Measurements from ENCODE around the gene PCGF3. TPM values are rescaled to one million over a fixed set of nuclear protein-coding genes. Genes with fewer than 3 reads are reported as not detected.
"Not testable (repeated sequence)": the region's sequence is repeated elsewhere in the genome, so short reads cannot be mapped to it uniquely, and the experiment has no call there.

The PCGF3 gene
- polyA plus RNA-seq, 1 donor = 106 TPM

DNA sequence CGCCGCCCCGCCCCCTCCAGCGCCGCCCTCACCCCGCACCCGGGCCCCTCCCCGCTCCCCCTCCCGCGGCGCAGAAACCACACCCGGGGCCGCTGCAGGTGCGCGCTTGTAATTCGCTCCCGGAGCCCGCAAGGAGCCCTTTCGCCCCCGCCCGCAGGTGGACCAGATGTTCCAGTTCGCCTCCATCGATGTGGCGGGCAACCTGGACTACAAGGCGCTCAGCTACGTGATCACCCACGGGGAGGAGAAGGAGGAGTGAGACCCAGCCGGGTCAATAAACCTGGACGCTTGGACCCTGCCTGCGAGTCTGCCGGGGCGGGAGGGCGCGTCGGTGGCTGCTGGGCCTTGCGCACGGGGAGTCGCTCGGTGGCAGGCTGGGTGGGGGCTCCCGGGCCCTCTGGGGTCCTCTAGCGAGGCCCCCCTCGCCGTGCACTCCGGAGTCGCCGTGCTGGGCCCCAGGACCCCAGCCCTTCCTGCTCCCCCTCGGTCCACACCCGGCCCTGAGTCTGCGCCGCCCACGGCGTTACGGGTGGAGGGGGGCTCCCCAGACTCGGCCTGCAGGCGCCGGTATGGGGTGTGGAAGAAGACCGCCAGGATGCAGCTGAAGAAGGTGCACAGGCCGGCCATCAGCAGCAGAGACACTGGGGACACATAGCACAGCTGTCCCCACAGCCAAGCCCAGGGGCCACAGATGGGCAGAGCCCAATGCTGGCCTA lies 23.7 kb upstream of the PCGF3 start:
- no peak for DNase-seq

DNA sequence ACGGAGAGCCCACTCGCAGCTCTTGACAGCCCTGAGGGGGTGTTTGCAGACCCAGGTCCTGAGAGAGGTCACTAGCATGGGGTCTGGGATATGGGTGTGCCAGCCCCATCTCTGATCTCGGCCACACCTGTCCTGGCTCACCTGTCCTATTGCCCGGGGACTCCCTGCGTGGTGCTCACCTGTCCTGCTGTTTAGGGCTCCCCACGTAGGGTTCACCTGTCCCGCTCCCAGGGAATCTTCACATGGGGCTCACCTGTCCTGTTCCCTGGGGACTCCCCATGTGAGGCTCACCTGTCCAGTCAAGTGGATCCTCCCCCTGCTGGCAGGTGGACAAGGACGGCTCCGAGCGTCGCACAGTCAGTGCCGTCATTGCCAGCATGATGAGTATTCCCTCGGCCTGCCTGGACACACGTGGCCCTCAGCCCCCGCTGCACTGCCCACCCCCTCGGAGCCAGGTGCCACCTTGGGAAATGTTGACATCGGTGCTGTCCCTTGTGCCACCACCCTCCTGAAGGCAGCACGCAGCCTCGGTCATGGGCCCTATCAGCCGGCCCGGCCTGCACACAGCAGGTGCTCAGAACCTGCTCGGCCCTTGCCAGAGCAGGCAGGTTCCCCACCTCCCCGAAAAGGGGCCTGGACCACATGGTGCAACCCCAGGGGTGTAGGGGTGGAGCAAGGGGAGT lies 23.0 kb upstream of the PCGF3 start:
- DNase-seq = no peak

- no peak for DNase-seq
Observed at GRCh38 chr4:683247-683897, 22.3 kb upstream of the PCGF3 start.

GRCh38 chr4:683982-684622 lies 21.5 kb upstream of the PCGF3 start:
- DNase-seq = no peak

GRCh38 chr4:684623-685327 lies 20.9 kb upstream of the PCGF3 start:
- no peak for DNase-seq

GRCh38 chr4:685679-686412 lies 19.8 kb upstream of the PCGF3 start:
- DNase-seq = no peak

- DNase-seq = no peak
Observed at GRCh38 chr4:686413-687040, 19.1 kb upstream of the PCGF3 start.

GRCh38 chr4:687048-687970 lies 18.3 kb upstream of the PCGF3 start:
- no peak for DNase-seq

- DNase-seq = no peak
Observed at GRCh38 chr4:687971-688853, 17.4 kb upstream of the PCGF3 start.

DNA sequence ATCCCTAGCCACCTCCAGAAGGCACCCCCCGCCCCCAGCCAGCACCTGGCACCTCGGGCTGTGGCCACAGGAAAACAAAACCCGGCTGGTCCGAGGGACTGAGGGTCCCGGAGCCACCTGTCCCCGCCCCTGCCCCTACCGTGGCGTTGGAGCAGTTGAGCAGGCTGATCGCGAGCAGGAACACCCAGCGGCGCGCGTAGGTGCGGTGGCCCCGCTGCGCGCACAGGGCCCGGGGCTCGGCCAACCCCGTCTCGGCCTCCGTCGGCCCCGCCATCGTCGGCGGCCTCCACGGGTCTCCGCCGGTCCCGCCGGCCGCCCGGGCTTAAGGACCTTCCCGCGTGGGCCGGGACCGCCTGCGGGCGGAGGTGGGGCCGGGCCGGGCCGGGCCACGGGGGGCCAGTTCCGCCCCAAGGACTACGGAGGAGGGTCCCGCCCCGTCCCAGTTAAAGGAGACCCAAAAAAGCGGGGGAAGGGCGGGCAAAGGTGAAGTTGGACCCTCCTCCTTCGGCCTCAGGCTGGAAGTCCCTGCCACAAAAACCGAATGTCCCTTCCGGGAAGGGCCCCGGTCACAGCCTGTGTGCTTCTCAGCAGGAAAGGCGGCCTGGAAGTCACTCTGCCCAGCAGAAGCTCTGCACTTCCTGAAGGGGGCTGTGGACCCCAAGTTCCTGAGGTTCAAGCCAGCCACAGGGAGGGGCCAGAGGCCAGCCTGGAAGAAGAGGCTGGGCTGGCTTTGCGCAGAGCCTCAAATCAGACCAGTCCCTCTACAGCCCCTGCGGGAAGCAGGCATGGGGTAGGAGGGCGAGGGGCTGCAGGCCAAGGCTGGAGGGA lies 16.6 kb upstream of the PCGF3 start, which contains the start of gene SLC49A3:
TSS of gene SLC49A3 (minus strand) at position 298 of the 828 bp plus-strand sequence. CDS start at position 274, 24 bp downstream.
- DNase-seq = no peak

- no peak for DNase-seq
Observed at GRCh38 chr4:689723-690122, 15.9 kb upstream of the PCGF3 start.

DNA sequence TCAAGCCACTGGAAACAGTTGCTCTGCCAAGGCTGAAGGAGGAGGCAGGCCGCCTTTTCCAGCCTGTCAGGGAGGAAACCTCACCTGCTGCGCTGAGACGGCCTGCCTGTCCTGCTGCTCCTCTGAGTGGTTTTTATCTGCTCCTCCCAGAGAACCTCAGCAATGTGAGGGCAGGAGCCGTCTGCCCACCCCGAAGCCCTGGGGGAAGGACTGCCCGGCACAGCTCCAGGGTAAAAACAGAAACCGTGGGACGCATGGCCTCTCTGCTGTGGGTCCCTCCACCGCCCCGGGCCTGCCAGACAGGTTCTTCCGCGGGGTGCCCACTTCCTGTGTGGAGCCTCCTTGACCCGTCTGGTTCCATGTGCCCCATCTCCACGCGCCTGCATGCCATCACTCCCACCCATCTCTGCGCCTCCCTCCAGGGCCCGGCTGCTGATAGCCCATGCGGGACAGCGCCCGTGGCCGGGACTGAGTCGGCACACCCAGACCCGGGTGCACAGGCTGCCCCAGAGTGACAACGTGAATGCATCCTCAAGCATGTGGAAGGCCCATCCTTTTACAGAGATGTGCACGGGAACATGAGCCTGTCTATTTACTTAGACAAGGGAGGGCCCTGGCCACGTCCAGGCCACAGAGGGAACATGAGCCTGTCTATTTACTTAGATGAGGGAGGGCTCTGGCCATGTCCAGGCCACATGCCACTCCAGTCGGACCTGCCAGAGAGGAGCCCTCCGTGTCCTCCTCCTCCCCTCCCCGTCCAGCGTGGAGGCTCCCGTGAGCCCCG lies 12.7 kb upstream of the PCGF3 start:
- DNase-seq = no peak

DNA sequence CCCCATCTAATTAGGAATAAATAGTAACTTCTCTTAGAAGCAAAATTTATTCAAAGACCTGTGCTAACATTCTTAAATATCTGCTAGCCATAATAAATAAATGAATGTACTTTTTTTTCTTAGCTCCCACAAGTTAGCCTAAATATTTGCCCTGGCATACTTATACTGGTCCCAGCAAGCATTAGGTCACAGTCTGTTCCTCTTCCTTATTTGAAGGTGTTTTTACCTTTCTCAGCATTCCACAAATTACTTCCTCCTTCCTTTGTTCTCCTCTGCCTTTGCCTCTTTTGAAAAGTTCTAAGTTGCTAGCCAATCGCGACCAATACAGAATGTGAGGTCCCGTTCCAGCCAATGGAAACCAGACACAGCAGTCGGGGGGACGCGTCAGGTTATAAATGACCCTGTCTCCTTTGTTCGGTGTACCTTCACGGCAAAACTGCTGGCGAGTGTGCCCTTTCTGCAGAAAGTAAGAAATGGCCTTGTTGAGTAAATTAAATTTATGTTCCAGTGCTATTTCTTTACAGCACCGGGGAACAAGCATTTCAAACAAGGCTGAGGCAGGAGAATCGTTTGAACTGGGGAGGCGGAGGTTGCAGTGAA lies 11.2 kb upstream of the PCGF3 start:
- DNase-seq = not testable (repeated sequence)

DNA sequence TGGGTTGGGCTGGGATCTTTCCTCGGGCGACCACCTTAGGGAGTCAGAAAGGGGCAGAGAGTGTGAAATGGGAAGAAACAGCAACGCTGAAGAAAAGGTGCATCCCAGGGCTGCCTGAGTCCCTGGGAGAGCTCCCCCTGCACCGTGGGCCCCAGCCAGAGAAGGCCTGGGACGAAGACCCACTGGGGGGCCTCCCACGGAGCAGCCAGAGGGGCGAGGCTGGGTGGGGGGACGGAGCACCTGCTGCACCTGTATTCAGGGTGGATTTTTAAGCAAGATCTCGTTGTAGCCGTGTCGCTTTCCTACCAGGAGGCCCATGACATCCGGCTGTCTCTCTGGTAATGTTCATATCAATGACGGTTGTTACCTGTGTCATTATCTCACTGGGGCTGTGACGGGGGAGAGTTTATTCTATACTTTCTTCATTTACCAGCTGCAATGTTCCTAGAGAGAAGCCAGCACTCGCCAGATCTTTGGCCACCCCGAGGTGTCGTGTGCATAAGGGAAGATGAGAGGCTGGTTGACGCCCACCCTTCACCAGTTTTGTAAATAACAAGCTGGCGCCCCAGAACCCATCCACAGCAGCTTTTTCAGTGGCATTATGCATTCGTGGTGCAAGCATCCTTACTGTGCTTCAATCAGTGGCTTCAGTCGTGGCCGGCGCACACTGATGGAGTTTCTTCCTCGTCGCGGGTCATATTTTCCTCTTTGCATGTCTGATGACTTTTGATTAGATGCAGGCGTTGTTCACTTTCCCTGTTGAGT lies 5.6 kb upstream of the PCGF3 start:
- DNase-seq = no peak

GRCh38 chr4:700587-701264 lies 4.9 kb upstream of the PCGF3 start:
- DNase-seq = no peak

Data from left kidney (tissue), 2 donors.